Loucy (cell line): ENCODE data around the gene MACIR.

ENCODE experiments used
- CTCF ChIP-seq: fragments of 200-600 bp; sonication (generic); conservative IDR thresholded peaks from 2 replicates; pipeline ENCODE4 v1.5.1; 2014; ENCODE audit warnings: mild to moderate bottlenecking, antibody characterized with exemption, low read length
- EZH2phosphoT487 ChIP-seq: fragments of 200-600 bp; IDR thresholded peaks from 2 replicates; pipeline ENCODE4 v1.6.1; 2018; ENCODE audit warnings: antibody characterized with exemption, mild to moderate bottlenecking, moderate library complexity, borderline replicate concordance

- TF ChIP-seq CTCF (no peak), EZH2phosphoT487 (no peak)
Observed at GRCh38 chr5:103291606-103292005, 33.0 kb downstream of the MACIR start.
